Measurements from ENCODE around the gene FAM83G. TPM values are rescaled to one million over a fixed set of nuclear protein-coding genes. Genes with fewer than 3 reads are reported as not detected.

FAM83G gene
- total RNA-seq, 2 experiments from 2014 or later = 2.9 to 3.0 TPM

- TF ChIP-seq CTCF (IDR thresholded peaks at IDR 0.05) = no peak
- POLR2A ChIA-PET = interaction anchor here (1.0 kb wide), 1 partner anchor 48 kb away, joined by 3 read pairs; no protein-coding TSS in a partner anchor
- H3K9me3 Mint-ChIP-seq = no peaks in the 10 kb centered on the region
- intact Hi-C loops (cut with DNase I, micrococcal nuclease) = no loop called here
- no peak overlapping the region for H3K4me3 Mint-ChIP-seq
- H3K27me3 ChIP-seq (ENCODE audit: control insufficient read depth in 1 of 2, insufficient read depth in 2 of 2, low read length in 2 of 2) = no peaks in the 10 kb centered on the region
- no peak overlapping the region for H3K27ac Mint-ChIP-seq
- H3K9me3 ChIP-seq (ENCODE audit: control insufficient read depth in 1 of 2, insufficient read depth in 1 of 2, low read length in 2 of 2) = no peaks in the 10 kb centered on the region
- peaks cover 23% of the 10 kb centered on the region for H3K36me3 Mint-ChIP-seq (ENCODE audit: low read depth)
- no peaks in the 10 kb centered on the region for H3K27me3 Mint-ChIP-seq
- peaks cover 28% of the 10 kb centered on the region for H3K36me3 ChIP-seq (ENCODE audit: insufficient read depth, low read length)
- CTCF ChIA-PET = no interaction called here
- no peak for ATAC-seq (ENCODE audit: poor library complexity)
- no peak for DNase-seq
- H3K4me1 ChIP-seq (ENCODE audit: insufficient read depth, low read length) = peaks cover 6% of the 10 kb centered on the region
- peaks cover 10% of the 10 kb centered on the region for H3K4me1 Mint-ChIP-seq (ENCODE audit: low read depth)
- no peak overlapping the region for H3K27ac ChIP-seq (ENCODE audit: low read depth in 1 of 2, low read length in 2 of 2)
- no peak overlapping the region for H3K4me3 ChIP-seq (ENCODE audit: low read length)
These were observed 30.0 kb downstream of the FAM83G start for GRCh38 chr17:18974407-18975149.

- ATAC-seq (ENCODE audit: poor library complexity) = no peak
- ChIA-PET POLR2A (no interaction called here), CTCF (no interaction called here)
- H3K4me3 ChIP-seq (ENCODE audit: low read length) = no peak overlapping the region
- intact Hi-C loops (cut with DNase I, micrococcal nuclease) = no loop called here
- H3K27me3 Mint-ChIP-seq = no peaks in the 10 kb centered on the region
- H3K27ac Mint-ChIP-seq = no peak overlapping the region
- H3K27ac ChIP-seq (ENCODE audit: low read depth in 1 of 2, low read length in 2 of 2) = no peak overlapping the region
- no peaks in the 10 kb centered on the region for H3K9me3 Mint-ChIP-seq
- H3K9me3 ChIP-seq (ENCODE audit: control insufficient read depth in 1 of 2, insufficient read depth in 1 of 2, low read length in 2 of 2) = no peaks in the 10 kb centered on the region
- H3K36me3 Mint-ChIP-seq (ENCODE audit: low read depth) = peaks cover 10% of the 10 kb centered on the region
- H3K27me3 ChIP-seq (ENCODE audit: control insufficient read depth in 1 of 2, insufficient read depth in 2 of 2, low read length in 2 of 2) = no peaks in the 10 kb centered on the region
- H3K36me3 ChIP-seq (ENCODE audit: insufficient read depth, low read length) = peaks cover 3% of the 10 kb centered on the region
- H3K4me1 Mint-ChIP-seq (ENCODE audit: low read depth) = peaks cover 14% of the 10 kb centered on the region
- H3K4me3 Mint-ChIP-seq = no peak overlapping the region
- no peak for DNase-seq
- TF ChIP-seq CTCF (IDR thresholded peaks at IDR 0.05) = no peak
- H3K4me1 ChIP-seq (ENCODE audit: insufficient read depth, low read length) = peaks cover 19% of the 10 kb centered on the region
These were observed 32.8 kb downstream of the FAM83G start for GRCh38 chr17:18971801-18972200.

- H3K27me3 ChIP-seq (ENCODE audit: control insufficient read depth in 1 of 2, insufficient read depth in 2 of 2, low read length in 2 of 2) = no peaks in the 10 kb centered on the region
- peaks cover 14% of the 10 kb centered on the region for H3K4me1 Mint-ChIP-seq (ENCODE audit: low read depth)
- H3K27ac Mint-ChIP-seq = no peak overlapping the region
- DNase-seq (no peak), ATAC-seq (ENCODE audit: poor library complexity) (no peak)
- H3K36me3 ChIP-seq (ENCODE audit: insufficient read depth, low read length) = peaks cover 3% of the 10 kb centered on the region
- no peaks in the 10 kb centered on the region for H3K9me3 ChIP-seq (ENCODE audit: control insufficient read depth in 1 of 2, insufficient read depth in 1 of 2, low read length in 2 of 2)
- H3K9me3 Mint-ChIP-seq = no peaks in the 10 kb centered on the region
- peaks cover 6% of the 10 kb centered on the region for H3K36me3 Mint-ChIP-seq (ENCODE audit: low read depth)
- intact Hi-C loops (cut with DNase I, micrococcal nuclease) = no loop called here
- H3K27ac ChIP-seq (ENCODE audit: low read depth in 1 of 2, low read length in 2 of 2) = no peak overlapping the region
- no peak overlapping the region for H3K4me3 ChIP-seq (ENCODE audit: low read length)
- POLR2A ChIA-PET = no interaction called here
- CTCF ChIA-PET = interaction anchor here (1.0 kb wide), 1 partner anchor 10 kb away, joined by 3 read pairs; no protein-coding TSS in a partner anchor
- H3K27me3 Mint-ChIP-seq = no peaks in the 10 kb centered on the region
- no peak for TF ChIP-seq CTCF (IDR thresholded peaks at IDR 0.05)
- H3K4me1 ChIP-seq (ENCODE audit: insufficient read depth, low read length) = peaks cover 19% of the 10 kb centered on the region
- H3K4me3 Mint-ChIP-seq = no peak overlapping the region
These were observed 33.7 kb downstream of the FAM83G start for GRCh38 chr17:18970582-18971480.
